ENCODE measurements around the gene SLC2A14.

- TF ChIP-seq CTCF (IDR thresholded peaks at IDR 0.05; ENCODE audit: low read length) (no peak), EZH2 (optimal IDR thresholded peaks at IDR 0.05; ENCODE audit: low read depth, low read length) (no peak)
Observed at GRCh38 chr12:7915661-7916403, 43.1 kb upstream of the SLC2A14 start.
